GM21717 (cell line): ENCODE data around the gene PNPLA1.

Source experiments
- ATAC-seq: cut with Tn5 transposase; IDR thresholded peaks from one replicate; pipeline ENCODE4 v1.9.1; 2021; ENCODE audit warnings: mild to moderate bottlenecking, moderate library complexity; ENCODE audit not compliant: unreplicated experiment

PNPLA1 gene

GRCh38 chr6:36245572-36246061 is 24.2 kb upstream of the PNPLA1 start:
- no peak for ATAC-seq

- no peak for ATAC-seq
Measured at GRCh38 chr6:36246506-36247268, 23.2 kb upstream of the PNPLA1 start.

- no peak for ATAC-seq
Measured at GRCh38 chr6:36247693-36248092, 22.2 kb upstream of the PNPLA1 start.

- no peak for ATAC-seq
Measured at GRCh38 chr6:36248980-36249379, 20.9 kb upstream of the PNPLA1 start.

GRCh38 chr6:36249536-36249935 is 20.3 kb upstream of the PNPLA1 start:
- no peak for ATAC-seq

GRCh38 chr6:36252005-36252404 is 17.9 kb upstream of the PNPLA1 start:
- no peak for ATAC-seq

GRCh38 chr6:36263390-36264000 is 6.4 kb upstream of the PNPLA1 start:
- no peak for ATAC-seq

GRCh38 chr6:36265744-36266143 is 4.1 kb upstream of the PNPLA1 start:
- ATAC-seq = no peak

- no peak for ATAC-seq
Measured at GRCh38 chr6:36266913-36267644, 2.8 kb upstream of the PNPLA1 start.

- no peak for ATAC-seq
Measured at GRCh38 chr6:36267731-36268477, 2.0 kb upstream of the PNPLA1 start.

GRCh38 chr6:36268478-36269275 is 1.2 kb upstream of the PNPLA1 start:
- ATAC-seq = no peak

- no peak for ATAC-seq
Measured at GRCh38 chr6:36272234-36272633, 2.4 kb downstream of the PNPLA1 start.

GRCh38 chr6:36273067-36273466 is 3.2 kb downstream of the PNPLA1 start:
- no peak for ATAC-seq

- ATAC-seq = no peak
Measured at GRCh38 chr6:36273802-36274514, 4.1 kb downstream of the PNPLA1 start.

- no peak for ATAC-seq
Measured at GRCh38 chr6:36276581-36277536, 7.0 kb downstream of the PNPLA1 start.

GRCh38 chr6:36277946-36278470 is 8.1 kb downstream of the PNPLA1 start:
- no peak for ATAC-seq

- no peak for ATAC-seq
Measured at GRCh38 chr6:36280467-36280866, 10.6 kb downstream of the PNPLA1 start.

GRCh38 chr6:36280983-36281382 is 11.1 kb downstream of the PNPLA1 start:
- no peak for ATAC-seq
